Cardiac fibroblast (primary cell): Measurements from ENCODE around the gene AK9.
"Not testable (repeated sequence)": the region's sequence is repeated elsewhere in the genome, so short reads cannot be mapped to it uniquely, and the experiment has no call there.

ENCODE experiments used
- DNase-seq, 2 donors: peaks; one replicate each; pipeline versions ENCODE4 v3.0.0 to v3.0.0-alpha.2; 2010; ENCODE audit warnings: low read depth in 2 of 2
- H3K4me3 ChIP-seq, 2 donors: replicated peaks in 1 of 2; 1 replicate in 1 of 2; 2 replicates in 1 of 2; pipeline ENCODE4 v1.5.1; 2011; ENCODE audit warnings: low read depth in 2 of 2, low read length in 2 of 2, mild to moderate bottlenecking in 2 of 2, moderate library complexity in 1 of 2
- CTCF ChIP-seq: IDR thresholded peaks from one replicate; pipeline ENCODE4 v1.5.1; 2011; ENCODE audit warnings: low read depth, mild to moderate bottlenecking, low read length, inconsistent platforms

Gene AK9

GRCh38 chr6:109465772-109466171 is 225.2 kb downstream of the AK9 start:
- DNase-seq = no peak
- TF ChIP-seq CTCF = no peak
- no peak overlapping the region for H3K4me3 ChIP-seq

- DNase-seq = no peak
- no peak for TF ChIP-seq CTCF
- no peak overlapping the region for H3K4me3 ChIP-seq
Measured at GRCh38 chr6:109461733-109462526, 229.1 kb downstream of the AK9 start.

- H3K4me3 ChIP-seq, DNase-seq: not testable (repeated sequence)
Measured at GRCh38 chr6:109461205-109461604, 229.8 kb downstream of the AK9 start.

DNA sequence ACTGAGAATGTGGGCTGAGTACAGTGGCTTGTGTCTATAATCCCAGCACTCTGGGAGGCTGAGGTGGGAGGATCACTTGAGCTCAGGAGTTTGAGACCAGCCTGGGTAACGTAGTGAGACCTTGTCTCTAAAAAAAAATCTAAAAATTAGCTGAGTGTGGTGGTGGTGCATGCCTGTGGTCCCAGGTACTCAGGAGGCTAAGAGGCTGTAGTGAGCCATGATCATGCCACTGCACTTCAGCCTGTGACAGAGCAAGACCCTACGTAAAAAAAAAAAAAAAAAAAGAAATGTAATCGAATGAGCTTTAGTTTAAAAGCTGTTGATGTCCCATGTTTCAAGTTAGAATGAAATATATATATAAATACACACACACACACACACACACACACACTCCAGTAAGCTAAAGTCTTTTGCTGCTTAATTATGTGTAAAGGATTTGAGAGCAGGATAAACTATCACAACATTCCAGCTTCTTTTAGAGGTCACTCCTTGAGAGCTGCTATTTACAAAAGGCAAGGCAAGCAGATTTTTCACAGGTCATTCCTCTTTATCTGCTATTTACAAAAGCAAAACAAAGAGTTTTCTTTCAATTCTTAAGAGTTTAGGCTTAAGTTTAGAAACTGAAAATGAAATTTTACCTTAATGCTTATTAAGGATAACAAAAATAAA is 230.7 kb downstream of the AK9 start:
- no peak for TF ChIP-seq CTCF
- H3K4me3 ChIP-seq = no peak overlapping the region
- DNase-seq = no peak

DNA sequence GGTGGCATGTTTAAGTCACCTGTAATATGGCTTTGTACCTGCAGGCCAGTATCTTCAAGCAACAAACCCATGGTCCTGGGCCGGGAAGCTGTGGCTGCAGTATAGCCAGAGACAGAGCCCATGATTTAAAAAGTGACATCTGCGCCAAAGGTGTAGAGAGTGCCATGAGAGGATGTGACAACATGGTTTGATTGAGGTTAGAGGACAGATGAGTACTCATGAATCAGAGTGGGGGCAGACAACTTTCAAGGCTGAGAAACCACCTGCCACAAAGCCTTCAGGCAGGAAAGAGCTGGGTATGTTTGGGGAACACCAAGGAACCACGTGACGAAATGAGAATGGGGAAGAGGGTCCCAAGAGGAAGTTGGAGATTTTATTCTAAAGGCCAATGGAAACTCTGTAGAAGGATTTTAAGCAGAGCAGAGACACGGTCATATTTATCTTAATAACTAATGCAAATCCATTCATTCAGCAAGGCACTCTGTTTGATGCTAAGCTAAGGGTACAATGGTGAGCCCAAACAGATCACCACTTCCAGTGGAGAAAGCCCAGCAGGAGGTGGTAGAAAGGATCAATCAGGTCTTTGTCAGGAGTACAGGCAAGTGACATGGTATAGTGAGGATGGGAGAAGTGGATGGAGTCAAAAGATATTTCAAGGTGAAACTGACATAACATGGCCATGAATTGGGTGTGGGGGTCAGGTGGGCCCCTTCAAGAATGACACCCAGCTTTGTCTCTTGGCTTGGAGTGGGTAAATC is 232.0 kb downstream of the AK9 start:
- no peak for TF ChIP-seq CTCF
- no peak overlapping the region for H3K4me3 ChIP-seq
- no peak for DNase-seq

DNA sequence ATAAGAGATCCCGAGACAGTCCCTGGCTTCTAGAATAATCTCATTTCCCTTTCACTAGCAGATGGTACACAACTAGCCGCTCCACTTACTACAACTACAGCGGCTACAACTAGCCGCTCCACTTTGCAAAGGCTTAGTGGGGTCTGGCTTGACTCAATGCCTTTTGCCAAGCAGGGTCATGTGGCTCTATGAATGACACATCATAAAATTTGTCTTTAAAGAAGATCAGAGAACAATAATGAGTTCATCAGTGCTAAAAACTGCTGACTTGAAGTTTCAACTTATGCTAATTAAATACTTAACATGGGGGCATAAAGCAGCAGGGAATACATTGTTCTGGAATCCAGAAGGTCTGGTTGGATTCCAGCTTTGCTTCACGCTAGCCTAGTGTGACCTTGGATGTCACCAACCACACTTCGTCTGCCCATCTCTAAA is 233.4 kb downstream of the AK9 start:
- TF ChIP-seq CTCF = no peak
- H3K4me3 ChIP-seq = no peak overlapping the region
- no peak for DNase-seq
